ENCODE measurements around the gene GPRC5C.
"Not testable (repeated sequence)": the region's sequence is repeated elsewhere in the genome, so short reads cannot be mapped to it uniquely, and the experiment has no call there.

The GPRC5C gene

GRCh38 chr17:74431568-74432423 is at the start of gene GPRC5C:
Gene GPRC5C (plus strand): TSS chr17:74432088. CDS start chr17:74439777, 7,689 bp downstream.
- peak; percentile 14 to 49 for DNase-seq

- DNase-seq = no peak
Observed at GRCh38 chr17:74383141-74383540, 48.7 kb upstream of the GPRC5C start.

GRCh38 chr17:74385201-74385600 is 46.7 kb upstream of the GPRC5C start:
- DNase-seq = no peak

GRCh38 chr17:74386386-74386785 is 45.5 kb upstream of the GPRC5C start:
- DNase-seq = no peak

- DNase-seq = no peak
Observed at GRCh38 chr17:74387365-74388218, 44.3 kb upstream of the GPRC5C start.

- DNase-seq = no peak
Observed at GRCh38 chr17:74389084-74389753, 42.7 kb upstream of the GPRC5C start.

GRCh38 chr17:74389937-74390679 is 41.8 kb upstream of the GPRC5C start:
- no peak for DNase-seq

GRCh38 chr17:74390680-74391653 is 40.9 kb upstream of the GPRC5C start:
- no peak for DNase-seq

GRCh38 chr17:74391771-74392170 is 40.1 kb upstream of the GPRC5C start:
- DNase-seq = no peak

GRCh38 chr17:74392848-74393247 is 39.0 kb upstream of the GPRC5C start:
- no peak for DNase-seq

- DNase-seq = no peak
Observed at GRCh38 chr17:74393346-74393942, 38.4 kb upstream of the GPRC5C start.

- DNase-seq = no peak
Observed at GRCh38 chr17:74394275-74394950, 37.5 kb upstream of the GPRC5C start.

- DNase-seq = no peak
Observed at GRCh38 chr17:74394977-74395376, 36.9 kb upstream of the GPRC5C start.

GRCh38 chr17:74396567-74396966 is 35.3 kb upstream of the GPRC5C start:
- DNase-seq = no peak

GRCh38 chr17:74402048-74402447 is 29.8 kb upstream of the GPRC5C start:
- DNase-seq = no peak

GRCh38 chr17:74403512-74404137 is 28.3 kb upstream of the GPRC5C start:
- DNase-seq = no peak

- DNase-seq = no peak
Observed at GRCh38 chr17:74404218-74404617, 27.7 kb upstream of the GPRC5C start.

GRCh38 chr17:74404789-74405188 is 27.1 kb upstream of the GPRC5C start:
- no peak for DNase-seq

GRCh38 chr17:74405311-74405710 is 26.6 kb upstream of the GPRC5C start:
- not testable (repeated sequence) for DNase-seq

GRCh38 chr17:74407384-74407783 is 24.5 kb upstream of the GPRC5C start:
- no peak for DNase-seq
